Smooth muscle cell of the coronary artery (primary cell): Measurements from ENCODE around the gene TPK1. TPM values are rescaled to one million over a fixed set of nuclear protein-coding genes. Genes with fewer than 3 reads are reported as not detected.

Experiments used
- total RNA-seq: library from RNA; depleted of rRNA; stranded (reverse); fragments of >200 nt; gene quantifications from 2 replicates; pipeline ENCODE4 v1.2.3, GENCODE V29; 2014; ENCODE audit warnings: low replicate concordance

Gene TPK1
- 3.2 and 7.3 TPM in 2 replicates for total RNA-seq

GRCh38 chr7:144835652-144836544 is at the start of gene TPK1:
TPK1 (minus strand) TSS chr7:144836053; CDS start chr7:144835602, 451 bp downstream.

DNA sequence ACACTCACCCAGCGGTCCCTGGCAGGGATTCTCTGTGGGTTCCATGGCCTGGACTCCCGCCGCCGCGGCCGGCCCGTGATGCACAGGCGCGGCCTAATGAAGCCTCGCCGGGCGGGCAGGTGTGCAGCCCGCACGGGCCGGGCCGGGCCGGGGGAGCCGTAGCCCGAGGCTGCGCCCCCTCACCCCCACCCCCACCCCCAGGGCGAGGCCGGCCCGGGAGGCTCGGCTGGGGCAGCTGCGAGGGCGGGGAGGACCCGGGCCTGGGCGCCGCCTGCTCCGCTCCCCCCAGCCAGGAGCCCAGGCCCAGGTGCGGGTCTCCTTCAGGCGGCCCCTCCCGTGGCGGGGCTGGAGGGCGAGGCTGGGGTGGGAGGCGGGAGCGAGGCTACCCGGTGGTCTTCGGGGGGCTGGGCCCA is 432.2 kb downstream of the TPK1 start, which contains the start of gene NOBOX:
Gene NOBOX, minus strand, starts transcription at position 45 of the 413 bp plus-strand sequence.

